IMR-90 (cell line): Measurements from ENCODE around the gene COL9A3. TPM values are rescaled to one million over a fixed set of nuclear protein-coding genes. Genes with fewer than 3 reads are reported as not detected.

Source experiments
- ATAC-seq: fragments of 200-7000 bp; cut with Tn5 transposase; 2 replicates; pipeline ENCODE4 v1.9.1; 2020; ENCODE audit warnings: low read depth, mild to moderate bottlenecking, moderate library complexity
- BruUV-seq: library from RNA; stranded (reverse); fragments of 400-500 nt; replicated peaks from 2 replicates; lab custom pipeline; 2021; lab: Mats Ljungman, UMichigan
- CTCF ChIA-PET: fragments of 300-600 bp; formaldehyde crosslinking; extraction: SDS; loops from one replicate; lab custom pipeline; 2021; ENCODE audit warnings: antibody characterized with exemption; lab: Yijun Ruan, JAX
- POLR2A ChIA-PET: fragments of 300-600 bp; sonication (Branson Sonifier 250); formaldehyde crosslinking; loops from one replicate; lab custom pipeline; 2022; ENCODE audit warnings: antibody characterized with exemption; ENCODE audit not compliant: unreplicated experiment; lab: Charles Lee
- DNase-seq: peaks from one replicate; pipeline ENCODE4 v3.0.0; 2013
- H2AFZ ChIP-seq: replicated peaks from 2 replicates; pipeline ENCODE3; 2013; ENCODE audit warnings: low read length, mild to moderate bottlenecking; ENCODE audit not compliant: poor library complexity
- H2AK5ac ChIP-seq: 2 replicates; pipeline ENCODE4 v1.6.1; 2013; ENCODE audit warnings: low read depth, low read length, inconsistent platforms
- H2AK9ac ChIP-seq: replicated peaks from 2 replicates; pipeline ENCODE3; 2013; ENCODE audit warnings: mild to moderate bottlenecking, low read depth, low read length, moderate library complexity; ENCODE audit not compliant: poor library complexity
- H2BK120ac ChIP-seq: 2 replicates; pipeline ENCODE4 v1.6.1; 2013; ENCODE audit warnings: low read depth, low read length, inconsistent platforms
- H2BK15ac ChIP-seq: 3 replicates; pipeline ENCODE4 v1.6.1; 2013; ENCODE audit warnings: low read depth, low read length, inconsistent platforms
- H2BK20ac ChIP-seq: 2 replicates; pipeline ENCODE4 v1.6.1; 2013; ENCODE audit warnings: low read depth, mild to moderate bottlenecking, inconsistent platforms, low read length, moderate library complexity
- H2BK5ac ChIP-seq: 2 replicates; pipeline ENCODE4 v1.6.1; 2013; ENCODE audit warnings: mild to moderate bottlenecking, low read depth, low read length, inconsistent platforms; ENCODE audit not compliant: poor library complexity, severe bottlenecking
- H3K14ac ChIP-seq: replicated peaks from 2 replicates; pipeline ENCODE4 v1.6.1; 2013; ENCODE audit warnings: low read depth, low read length, inconsistent platforms
- H3K18ac ChIP-seq: 2 replicates; pipeline ENCODE4 v1.6.1; 2013; ENCODE audit warnings: low read depth, low read length, control low read depth
- H3K23ac ChIP-seq: 2 replicates; pipeline ENCODE4 v1.6.1; 2013; ENCODE audit warnings: low read depth, low read length, inconsistent platforms
- H3K27ac ChIP-seq: 2 replicates; pipeline ENCODE4 v1.5.1; 2013; ENCODE audit warnings: mild to moderate bottlenecking, control low read depth, low read length; ENCODE audit not compliant: insufficient read depth
- H3K27me3 ChIP-seq: 2 replicates; pipeline ENCODE4 v1.6.1; 2013; ENCODE audit warnings: low read length; ENCODE audit not compliant: control insufficient read depth, insufficient read depth
- H3K36me3 ChIP-seq: 2 replicates; pipeline ENCODE4 v1.6.1; 2013; ENCODE audit warnings: low read length, mixed read lengths; ENCODE audit not compliant: control insufficient read depth, insufficient read depth
- H3K4ac ChIP-seq: 2 replicates; pipeline ENCODE4 v1.6.1; 2013; ENCODE audit warnings: low read depth, low read length, inconsistent platforms
- H3K4me1 ChIP-seq: 2 replicates; pipeline ENCODE4 v1.6.1; 2013; ENCODE audit warnings: low read length, mixed read lengths; ENCODE audit not compliant: control insufficient read depth, insufficient read depth
- H3K4me2 ChIP-seq: 2 replicates; pipeline ENCODE4 v1.6.1; 2013; ENCODE audit warnings: low read depth, mild to moderate bottlenecking, control low read depth, low read length, moderate library complexity
- H3K4me3 ChIP-seq: 2 replicates; pipeline ENCODE4 v1.5.1; 2013; ENCODE audit warnings: low read depth, mild to moderate bottlenecking, control low read depth, low read length, moderate library complexity; ENCODE audit not compliant: insufficient read depth
- H3K56ac ChIP-seq: 2 replicates; pipeline ENCODE4 v1.6.1; 2013; ENCODE audit warnings: low read length, inconsistent platforms; ENCODE audit not compliant: insufficient read depth; ENCODE audit errors: extremely low read depth
- H3K79me1 ChIP-seq, 2 experiments: 2 replicates each; pipeline ENCODE4 v1.6.1; 2013; ENCODE audit warnings: low read length in 2 of 2, inconsistent platforms in 1 of 2, low read depth in 1 of 2
- H3K9ac ChIP-seq: 2 replicates; pipeline ENCODE4 v1.6.1; 2013; ENCODE audit warnings: low read depth, low read length, control low read depth
- H3K9me1 ChIP-seq: 2 replicates; pipeline ENCODE4 v1.6.1; 2013; ENCODE audit warnings: low read length, inconsistent platforms; ENCODE audit not compliant: insufficient read depth
- H3K9me3 ChIP-seq: 2 replicates; pipeline ENCODE4 v1.6.1; 2013; ENCODE audit warnings: low read length; ENCODE audit not compliant: control insufficient read depth, insufficient read depth
- H4K20me1 ChIP-seq: 2 replicates; pipeline ENCODE4 v1.6.1; 2013; ENCODE audit warnings: low read length, inconsistent platforms; ENCODE audit not compliant: insufficient read depth
- H4K5ac ChIP-seq: 2 replicates; pipeline ENCODE4 v1.6.1; 2013; ENCODE audit warnings: mild to moderate bottlenecking, low read depth, low read length, control low read depth
- H4K8ac ChIP-seq, 2 experiments: 2 replicates each; pipeline ENCODE4 v1.6.1; 2013; ENCODE audit warnings: low read depth in 2 of 2, low read length in 2 of 2, control low read depth in 1 of 2, inconsistent platforms in 1 of 2
- H4K91ac ChIP-seq: 2 replicates; pipeline ENCODE4 v1.6.1; 2013; ENCODE audit warnings: low read depth, low read length, inconsistent platforms; ENCODE audit not compliant: insufficient read depth
- CEBPB ChIP-seq: IDR thresholded peaks from 2 replicates; pipeline ENCODE4 v1.6.1; 2012; ENCODE audit warnings: low read depth, low read length, improper control_type of control experiment
- CTCF ChIP-seq: conservative IDR thresholded peaks from 2 replicates; pipeline ENCODE4 v1.5.1; 2012; ENCODE audit warnings: mild to moderate bottlenecking, low read depth, low read length, improper control_type of control experiment
- MAZ ChIP-seq: IDR thresholded peaks from 2 replicates; pipeline ENCODE4 v1.6.1; 2012; ENCODE audit warnings: low read depth, mild to moderate bottlenecking, low read length, improper control_type of control experiment, moderate library complexity, borderline replicate concordance
- NFE2L2 ChIP-seq: fragments of 150-350 bp; IDR thresholded peaks from 2 replicates; pipeline ENCODE4 v1.6.1; 2016; ENCODE audit warnings: low read depth, mild to moderate bottlenecking, low read length
- RAD21 ChIP-seq: IDR thresholded peaks from 2 replicates; pipeline ENCODE4 v1.6.1; 2012; ENCODE audit warnings: low read length, improper control_type of control experiment
- RCOR1 ChIP-seq: IDR thresholded peaks from 2 replicates; pipeline ENCODE4 v1.6.1; 2012; ENCODE audit warnings: mild to moderate bottlenecking, low read length, improper control_type of control experiment; ENCODE audit not compliant: insufficient replicate concordance
- SMC3 ChIP-seq: fragments of 150-350 bp; IDR thresholded peaks from 2 replicates; pipeline ENCODE4 v1.6.1; 2016; ENCODE audit warnings: low read depth, mild to moderate bottlenecking, antibody characterized with exemption, low read length, moderate library complexity
- WGBS, 2 experiments: methylation state at CpG; one replicate each; pipeline versions ENCODE4 v1.1.5 to v1.1.7; 2013; ENCODE audit warnings: missing lambda C conversion rate in 2 of 2; ENCODE audit not compliant: insufficient read length in 1 of 2; ENCODE audit errors: extremely low coverage in 2 of 2; 5-methylcytosine and 5-hydroxymethylcytosine counted together
- dilution Hi-C: fragments of 300-500 bp; cut with HindIII; formaldehyde crosslinking; loops from one replicate; pipeline ENCODE4 v1.14.3; 2018; ENCODE audit warnings: low sequenced_read_pairs; ENCODE audit not compliant: unreplicated experiment
- in situ Hi-C: fragments of 300-500 bp; cut with MboI; formaldehyde crosslinking; loops from 3 replicates; pipeline ENCODE4 v1.14.3; 2019; ENCODE audit warnings: low sequenced_read_pairs, inconsistent platforms, mixed read lengths
- intact Hi-C: fragments of 100-400 bp; cut with micrococcal nuclease; formaldehyde crosslinking; loops from 2 replicates; pipeline ENCODE4 v1.10.0; 2022
- polyA plus RNA-seq, 3 experiments: library from polyadenylated mRNA; depleted of rRNA; stranded (reverse); fragments of >200 nt; gene quantifications; 2 replicates each; pipeline ENCODE4 v1.2.3, GENCODE V29; 2012; ENCODE audit warnings: low replicate concordance in 1 of 3
- total RNA-seq: library from RNA; depleted of rRNA; stranded (reverse); fragments of >200 nt; gene quantifications from 2 replicates; pipeline ENCODE4 v1.2.3, GENCODE V29; 2012
- TF ChIP-seq, protein P1 (sequence below): fragments of 150-350 bp; IDR thresholded peaks from 2 replicates; pipeline ENCODE4 v1.6.1; 2016; ENCODE audit warnings: low read depth, mild to moderate bottlenecking, low read length, moderate library complexity, borderline replicate concordance

COL9A3 gene
- total and polyA plus RNA-seq, 2 of the 4 experiments (the other 2 are of a cell fraction) = 0.36 to 1.4 TPM

GRCh38 chr20:62790075-62790474 is 26.8 kb upstream of the COL9A3 start:
- Histone ChIP-seq H2BK20ac (no peak overlapping the region), H4K5ac (no peak overlapping the region), H3K4me2 (no peak overlapping the region), H4K8ac (no peak overlapping the region), H3K79me1 (peaks cover 0 to 4% of the 10 kb centered on the region in 2 experiments; a peak in 1 of 4 replicates), H3K23ac (no peak overlapping the region), H3K18ac (no peak overlapping the region), H2AK9ac (no peak overlapping the region), H3K9ac (no peak overlapping the region), H3K56ac (no peak overlapping the region), H3K36me3 (no peaks in the 10 kb centered on the region), H4K20me1 (0 out of 2 replicates have a peak, but pooled peaks cover 6% of the 10 kb centered on the region), H2AK5ac (peak overlapping the region; percentile 3; the same call in 1 of the 2 replicates), H3K27ac (no peak overlapping the region), H2BK5ac (no peak overlapping the region), H3K4me3 (no peak overlapping the region), H2BK120ac (no peak overlapping the region), H3K4ac (peak overlapping the region; percentile 47; the same call in 1 of the 2 replicates), H2BK15ac (no peak overlapping the region), H3K4me1 (peaks cover 19% of the 10 kb centered on the region), H4K91ac (no peak overlapping the region), H3K9me3 (no peaks in the 10 kb centered on the region), H3K9me1 (peaks cover 17% of the 10 kb centered on the region), H3K14ac (no peak overlapping the region), H3K27me3 (no peaks in the 10 kb centered on the region; the same call in 1 of the 2 replicates), H2AFZ (peak overlapping the region; percentile 11)
- BruUV-seq = no TSS peak
- WGBS, 2 experiments = 90% methylated on average over 8 of the region's 12 CpGs; no CpG with 5 or more reads in 1 of the 2 experiments
- intact Hi-C loops (loop anchor here (2.0 to 5.0 kb wide), 2 partner anchors 37 to 288 kb away; no protein-coding TSS in a partner anchor), dilution Hi-C loops (no loop called here), in situ Hi-C loops (loop anchor here (5.0 kb wide), 1 partner anchor 123 kb away; no protein-coding TSS in a partner anchor)
- TF ChIP-seq RAD21 = no peak
- no peak for TF ChIP-seq CTCF
- TF ChIP-seq, protein P1, sequence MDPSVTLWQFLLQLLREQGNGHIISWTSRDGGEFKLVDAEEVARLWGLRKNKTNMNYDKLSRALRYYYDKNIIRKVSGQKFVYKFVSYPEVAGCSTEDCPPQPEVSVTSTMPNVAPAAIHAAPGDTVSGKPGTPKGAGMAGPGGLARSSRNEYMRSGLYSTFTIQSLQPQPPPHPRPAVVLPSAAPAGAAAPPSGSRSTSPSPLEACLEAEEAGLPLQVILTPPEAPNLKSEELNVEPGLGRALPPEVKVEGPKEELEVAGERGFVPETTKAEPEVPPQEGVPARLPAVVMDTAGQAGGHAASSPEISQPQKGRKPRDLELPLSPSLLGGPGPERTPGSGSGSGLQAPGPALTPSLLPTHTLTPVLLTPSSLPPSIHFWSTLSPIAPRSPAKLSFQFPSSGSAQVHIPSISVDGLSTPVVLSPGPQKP = no peak
- TF ChIP-seq SMC3 = no peak
- TF ChIP-seq CEBPB = no peak
- no peak for TF ChIP-seq RCOR1
- TF ChIP-seq NFE2L2 = no peak
- TF ChIP-seq MAZ = no peak
- ChIA-PET POLR2A (no interaction called here), CTCF (no interaction called here)
- ATAC-seq (no peak), DNase-seq (no peak)
